GM12878 (cell line): ENCODE results near the gene SSX2IP. TPM values are rescaled to one million over a fixed set of nuclear protein-coding genes. Genes with fewer than 3 reads are reported as not detected.

Experiments used
- ATAC-seq: fragments of 200-7000 bp; cut with Tn5 transposase; 3 replicates; pipeline ENCODE4 v1.9.1; 2020; ENCODE audit warnings: mild to moderate bottlenecking, moderate library complexity
- BruUV-seq: library from RNA; stranded (reverse); fragments of 400-500 nt; replicated peaks from 2 replicates; lab custom pipeline; 2021; lab: Mats Ljungman, UMichigan
- CTCF ChIA-PET: fragments of 300-600 bp; sonication (Branson Sonifier 250); formaldehyde crosslinking; extraction: SDS; loops from one replicate; lab custom pipeline; 2021; ENCODE audit warnings: inconsistent platforms; lab: Yijun Ruan, JAX
- POLR2A ChIA-PET: fragments of 350-600 bp; formaldehyde crosslinking; extraction: SDS; loops from one replicate; lab custom pipeline; 2021; ENCODE audit warnings: inconsistent platforms; lab: Charles Lee
- RAD21 ChIA-PET: fragments of 300-600 bp; sonication (Branson Sonifier 250); formaldehyde crosslinking; loops from one replicate; lab custom pipeline; 2023; ENCODE audit warnings: antibody characterized with exemption; ENCODE audit not compliant: unreplicated experiment; lab: Charles Lee
- SMC1A ChIA-PET: fragments of 300-600 bp; sonication (Branson Sonifier 250); formaldehyde crosslinking; loops from one replicate; lab custom pipeline; 2023; ENCODE audit not compliant: unreplicated experiment, uncharacterized antibody; lab: Charles Lee
- DNase-seq: peaks from one replicate; pipeline ENCODE4 v3.0.0-alpha.2; 2011; ENCODE audit warnings: low read depth, low spot score
- FAIRE-seq: peaks from 3 replicates; lab custom pipeline; 2011; peaks lifted over from hg19 to GRCh38; lab: Jason Lieb, UNC
- H2AFZ ChIP-seq: 2 replicates; pipeline ENCODE4 v1.6.0; 2011; ENCODE audit warnings: low read depth, low read length, control low read depth; ENCODE audit not compliant: control insufficient read depth
- H3K27ac ChIP-seq: 2 replicates; pipeline ENCODE4 v1.5.1; 2011; ENCODE audit warnings: control low read depth; ENCODE audit not compliant: control insufficient read depth, insufficient read depth
- H3K27me3 ChIP-seq, 2 experiments: replicated peaks in 1 of 2; 2 replicates each; pipeline versions ENCODE4 v1.6.0 to v1.6.1; 2011; ENCODE audit warnings: low read length in 1 of 2; ENCODE audit not compliant: control insufficient read depth in 2 of 2, insufficient read depth in 2 of 2
- H3K36me3 ChIP-seq, 2 experiments: 2 replicates each; pipeline ENCODE4 v1.5.1; 2011; ENCODE audit warnings: low read length in 1 of 2; ENCODE audit not compliant: control insufficient read depth in 2 of 2, insufficient read depth in 2 of 2
- H3K4me1 ChIP-seq: 2 replicates; pipeline ENCODE4 v1.6.1; 2011; ENCODE audit warnings: mild to moderate bottlenecking, low read length, moderate library complexity, mixed read lengths; ENCODE audit not compliant: control insufficient read depth, insufficient read depth
- H3K4me2 ChIP-seq: 2 replicates; pipeline ENCODE4 v1.6.0; 2011; ENCODE audit warnings: control low read depth; ENCODE audit not compliant: control insufficient read depth, insufficient read depth
- H3K4me3 ChIP-seq: fragments of 200-600 bp; sonication (generic); 2 replicates; pipeline ENCODE4 v1.5.1; 2016
- H3K79me2 ChIP-seq: 2 replicates; pipeline ENCODE4 v1.6.0; 2011; ENCODE audit warnings: low read length; ENCODE audit not compliant: control insufficient read depth, insufficient read depth
- H3K9ac ChIP-seq: 2 replicates; pipeline ENCODE4 v1.8.0; 2011; ENCODE audit warnings: low read length, control low read depth, mixed read lengths; ENCODE audit not compliant: control insufficient read depth, insufficient read depth
- H3K9me3 ChIP-seq: replicated peaks from 3 replicates; pipeline ENCODE4 v1.5.1; 2011; ENCODE audit warnings: mild to moderate bottlenecking, low read length; ENCODE audit not compliant: control insufficient read depth, insufficient read depth
- H4K20me1 ChIP-seq: 2 replicates; pipeline ENCODE4 v1.6.0; 2011; ENCODE audit not compliant: control insufficient read depth, insufficient read depth
- BCL11A ChIP-seq: IDR thresholded peaks from 2 replicates; pipeline ENCODE4 v1.6.1; 2011; ENCODE audit warnings: low read depth, low read length
- IKZF1 ChIP-seq: fragments of 450-650 bp; conservative IDR thresholded peaks from 2 replicates; pipeline ENCODE4 v1.6.1; 2017; ENCODE audit warnings: antibody characterized with exemption, mild to moderate bottlenecking
- JUND ChIP-seq: IDR thresholded peaks from 2 replicates; pipeline ENCODE4 v1.6.1; 2012; ENCODE audit warnings: low read depth, mild to moderate bottlenecking, low read length, improper control_type of control experiment, moderate library complexity
- LARP7 ChIP-seq: fragments of 450-650 bp; IDR thresholded peaks from 2 replicates; pipeline ENCODE4 v1.6.1; 2017; ENCODE audit warnings: mild to moderate bottlenecking
- NFYB ChIP-seq: IDR thresholded peaks from 2 replicates; pipeline ENCODE4 v1.6.1; 2011; ENCODE audit warnings: low read depth, mild to moderate bottlenecking, low read length, improper control_type of control experiment, moderate library complexity; ENCODE audit not compliant: insufficient read depth
- PAX5 ChIP-seq: IDR thresholded peaks from 2 replicates; pipeline ENCODE4 v1.6.1; 2011; ENCODE audit warnings: low read depth, low read length, borderline replicate concordance
- RELA ChIP-seq: fragments of 450-650 bp; IDR thresholded peaks from 2 replicates; pipeline ENCODE4 v1.8.0; 2014; ENCODE audit warnings: borderline replicate concordance; ENCODE audit not compliant: partially characterized antibody
- SIN3A ChIP-seq: IDR thresholded peaks from 2 replicates; pipeline ENCODE4 v1.6.1; 2012; ENCODE audit warnings: low read depth, low read length, improper control_type of control experiment
- SP1 ChIP-seq: IDR thresholded peaks from one replicate; pipeline ENCODE4 v1.6.1; 2011; ENCODE audit warnings: low read depth, low read length
- SPI1 ChIP-seq: IDR thresholded peaks from 2 replicates; pipeline ENCODE4 v1.6.1; 2011; ENCODE audit warnings: low read depth, mild to moderate bottlenecking, low read length, moderate library complexity, borderline replicate concordance; ENCODE audit not compliant: insufficient read depth
- YY1 ChIP-seq: IDR thresholded peaks from 2 replicates; pipeline ENCODE4 v1.6.1; 2011; ENCODE audit warnings: low read depth, mild to moderate bottlenecking, low read length
- ZNF24 ChIP-seq: fragments of 450-650 bp; IDR thresholded peaks from 2 replicates; pipeline ENCODE4 v1.6.1; 2017; ENCODE audit warnings: antibody characterized with exemption, mild to moderate bottlenecking
- ZSCAN29 ChIP-seq: fragments of 450-650 bp; IDR thresholded peaks from 2 replicates; pipeline ENCODE4 v1.6.1; 2017; ENCODE audit warnings: mild to moderate bottlenecking, moderate library complexity
- ZZZ3 ChIP-seq: IDR thresholded peaks from 2 replicates; pipeline ENCODE4 v1.6.1; 2011; ENCODE audit warnings: low read depth; ENCODE audit not compliant: control insufficient read depth, insufficient read length
- WGBS: methylation state at CpG from one replicate; pipeline ENCODE4 v1.1.6; 2016; ENCODE audit warnings: low lambda C conversion rate; ENCODE audit not compliant: insufficient replicate concordance, insufficient coverage; ENCODE audit errors: missing lambda C conversion rate; 5-methylcytosine and 5-hydroxymethylcytosine counted together
- in situ Hi-C: fragments of 300-500 bp; cut with MboI; formaldehyde crosslinking; loops from 9 replicates; pipeline ENCODE4 v1.14.3; 2018; ENCODE audit warnings: mixed read lengths
- intact Hi-C: fragments of 100-400 bp; cut with micrococcal nuclease; formaldehyde crosslinking; loops from one replicate; pipeline ENCODE4 v1.14.2; 2022; ENCODE audit not compliant: unreplicated experiment
- polyA plus RNA-seq, 11 experiments: library from polyadenylated mRNA; depleted of rRNA in 4 of 11; unstranded in 6 of 11; stranded (reverse) in 5 of 11; fragments of >200 nt; fragmentation: Nextera tagmentation in 4 of 11; fragmentation: Illumina TruSeq in 1 of 11; extraction: Ambion mirVana in 4 of 11; extraction: Trizol in 1 of 11; gene quantifications; 1 replicate in 1 of 11; 2 replicates in 10 of 11; pipeline versions ENCODE4 v1.2.1 to v1.2.3, GENCODE V29; 2011 to 2016; ENCODE audit warnings: inconsistent platforms in 2 of 11, missing spikeins in 2 of 11, low read depth in 1 of 11
- total RNA-seq, 4 experiments: library from RNA; depleted of rRNA in 3 of 4; stranded (reverse); fragments of >200 nt in 3 of 4; fragmentation: Illumina TruSeq in 1 of 4; extraction: Trizol in 1 of 4; gene quantifications; 2 replicates each; pipeline versions ENCODE4 v1.2.1 to v1.2.3, GENCODE V29; 2013 to 2021
- TF ChIP-seq, protein P1 (sequence below): fragments of 450-650 bp; IDR thresholded peaks from 2 replicates; pipeline ENCODE4 v1.6.1; 2018; ENCODE audit warnings: borderline replicate concordance, mild to moderate bottlenecking; ENCODE audit not compliant: partially characterized antibody
- TF ChIP-seq, protein P2 (sequence below): fragments of 450-650 bp; IDR thresholded peaks from 2 replicates; pipeline ENCODE4 v1.6.1; 2016; ENCODE audit warnings: mild to moderate bottlenecking
- TF ChIP-seq, protein P3 (sequence below): fragments of 150-350 bp; IDR thresholded peaks from 2 replicates; pipeline ENCODE4 v1.6.1; 2014; ENCODE audit warnings: mild to moderate bottlenecking, low read depth, low read length
- TF ChIP-seq, protein P4 (sequence below): IDR thresholded peaks from 2 replicates; pipeline ENCODE4 v1.6.1; 2011; ENCODE audit warnings: mild to moderate bottlenecking, low read depth, low read length, moderate library complexity; ENCODE audit not compliant: insufficient replicate concordance

The SSX2IP gene
- total and polyA plus RNA-seq, 10 of the 15 experiments (the other 5 are each of a cell fraction or from before 2014, with no cell fraction given): 3.3 to 14.0 (median 10.4) TPM

DNA sequence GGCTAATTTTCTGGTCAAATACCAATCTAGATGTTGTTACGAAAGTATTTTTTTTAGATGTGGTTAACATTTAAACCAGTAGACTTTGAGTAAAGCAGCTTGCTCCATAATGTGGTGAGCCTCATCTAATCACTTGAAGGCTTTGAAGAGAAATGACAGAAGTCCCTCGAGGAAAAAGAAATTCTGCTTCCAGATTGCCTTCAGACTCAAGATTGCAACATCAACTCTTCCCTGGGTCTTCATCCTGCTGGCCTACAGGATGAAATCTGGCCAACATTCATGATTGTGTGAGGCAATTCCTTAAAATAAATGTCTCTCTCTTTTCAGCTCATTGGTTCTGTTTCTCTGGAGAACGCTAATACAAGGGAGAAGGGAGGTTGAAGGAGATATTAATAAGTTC lies 32.5 kb upstream of the SSX2IP start:
- no peaks in the 10 kb centered on the region for H3K9me3 ChIP-seq
- no peak for ATAC-seq
- no peak for TF ChIP-seq PAX5
- TF ChIP-seq SP1: no peak
- TF ChIP-seq JUND: no peak
- no peak for TF ChIP-seq SIN3A
- TF ChIP-seq, protein P1, sequence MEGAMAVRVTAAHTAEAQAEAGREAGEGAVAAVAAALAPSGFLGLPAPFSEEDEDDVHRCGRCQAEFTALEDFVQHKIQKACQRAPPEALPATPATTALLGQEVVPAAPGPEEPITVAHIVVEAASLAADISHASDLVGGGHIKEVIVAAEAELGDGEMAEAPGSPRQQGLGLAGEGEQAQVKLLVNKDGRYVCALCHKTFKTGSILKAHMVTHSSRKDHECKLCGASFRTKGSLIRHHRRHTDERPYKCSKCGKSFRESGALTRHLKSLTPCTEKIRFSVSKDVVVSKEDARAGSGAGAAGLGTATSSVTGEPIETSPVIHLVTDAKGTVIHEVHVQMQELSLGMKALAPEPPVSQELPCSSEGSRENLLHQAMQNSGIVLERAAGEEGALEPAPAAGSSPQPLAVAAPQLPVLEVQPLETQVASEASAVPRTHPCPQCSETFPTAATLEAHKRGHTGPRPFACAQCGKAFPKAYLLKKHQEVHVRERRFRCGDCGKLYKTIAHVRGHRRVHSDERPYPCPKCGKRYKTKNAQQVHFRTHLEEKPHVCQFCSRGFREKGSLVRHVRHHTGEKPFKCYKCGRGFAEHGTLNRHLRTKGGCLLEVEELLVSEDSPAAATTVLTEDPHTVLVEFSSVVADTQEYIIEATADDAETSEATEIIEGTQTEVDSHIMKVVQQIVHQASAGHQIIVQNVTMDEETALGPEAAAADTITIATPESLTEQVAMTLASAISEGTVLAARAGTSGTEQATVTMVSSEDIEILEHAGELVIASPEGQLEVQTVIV: no peak
- TF ChIP-seq ZZZ3: no peak
- no peak for TF ChIP-seq SPI1
- no peak for TF ChIP-seq LARP7
- TF ChIP-seq ZSCAN29: no peak
- TF ChIP-seq, protein P2, sequence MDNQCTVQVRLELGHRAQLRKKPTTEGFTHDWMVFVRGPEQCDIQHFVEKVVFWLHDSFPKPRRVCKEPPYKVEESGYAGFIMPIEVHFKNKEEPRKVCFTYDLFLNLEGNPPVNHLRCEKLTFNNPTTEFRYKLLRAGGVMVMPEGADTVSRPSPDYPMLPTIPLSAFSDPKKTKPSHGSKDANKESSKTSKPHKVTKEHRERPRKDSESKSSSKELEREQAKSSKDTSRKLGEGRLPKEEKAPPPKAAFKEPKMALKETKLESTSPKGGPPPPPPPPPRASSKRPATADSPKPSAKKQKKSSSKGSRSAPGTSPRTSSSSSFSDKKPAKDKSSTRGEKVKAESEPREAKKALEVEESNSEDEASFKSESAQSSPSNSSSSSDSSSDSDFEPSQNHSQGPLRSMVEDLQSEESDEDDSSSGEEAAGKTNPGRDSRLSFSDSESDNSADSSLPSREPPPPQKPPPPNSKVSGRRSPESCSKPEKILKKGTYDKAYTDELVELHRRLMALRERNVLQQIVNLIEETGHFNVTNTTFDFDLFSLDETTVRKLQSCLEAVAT: no peak
- TF ChIP-seq IKZF1: no peak
- TF ChIP-seq NFYB: no peak
- TF ChIP-seq ZNF24: no peak
- TF ChIP-seq RELA: no peak
- no peak for TF ChIP-seq YY1
- TF ChIP-seq, protein P3, sequence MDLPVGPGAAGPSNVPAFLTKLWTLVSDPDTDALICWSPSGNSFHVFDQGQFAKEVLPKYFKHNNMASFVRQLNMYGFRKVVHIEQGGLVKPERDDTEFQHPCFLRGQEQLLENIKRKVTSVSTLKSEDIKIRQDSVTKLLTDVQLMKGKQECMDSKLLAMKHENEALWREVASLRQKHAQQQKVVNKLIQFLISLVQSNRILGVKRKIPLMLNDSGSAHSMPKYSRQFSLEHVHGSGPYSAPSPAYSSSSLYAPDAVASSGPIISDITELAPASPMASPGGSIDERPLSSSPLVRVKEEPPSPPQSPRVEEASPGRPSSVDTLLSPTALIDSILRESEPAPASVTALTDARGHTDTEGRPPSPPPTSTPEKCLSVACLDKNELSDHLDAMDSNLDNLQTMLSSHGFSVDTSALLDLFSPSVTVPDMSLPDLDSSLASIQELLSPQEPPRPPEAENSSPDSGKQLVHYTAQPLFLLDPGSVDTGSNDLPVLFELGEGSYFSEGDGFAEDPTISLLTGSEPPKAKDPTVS: no peak
- TF ChIP-seq, protein P4, sequence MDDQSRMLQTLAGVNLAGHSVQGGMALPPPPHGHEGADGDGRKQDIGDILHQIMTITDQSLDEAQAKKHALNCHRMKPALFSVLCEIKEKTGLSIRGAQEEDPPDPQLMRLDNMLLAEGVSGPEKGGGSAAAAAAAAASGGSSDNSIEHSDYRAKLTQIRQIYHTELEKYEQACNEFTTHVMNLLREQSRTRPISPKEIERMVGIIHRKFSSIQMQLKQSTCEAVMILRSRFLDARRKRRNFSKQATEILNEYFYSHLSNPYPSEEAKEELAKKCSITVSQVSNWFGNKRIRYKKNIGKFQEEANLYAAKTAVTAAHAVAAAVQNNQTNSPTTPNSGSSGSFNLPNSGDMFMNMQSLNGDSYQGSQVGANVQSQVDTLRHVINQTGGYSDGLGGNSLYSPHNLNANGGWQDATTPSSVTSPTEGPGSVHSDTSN: no peak
- no peak for TF ChIP-seq BCL11A
- ChIA-PET SMC1A (interaction anchor here (0.6 to 9.1 kb wide), 13 partner anchors 9 to 99 kb away, joined by 3 to 113 read pairs (median 5); no protein-coding TSS in a partner anchor), POLR2A (interaction anchor here (0.9 to 2.4 kb wide), 5 partner anchors 8 to 34 kb away, joined by 3 to 5 read pairs (median 3); no protein-coding TSS in a partner anchor), CTCF (interaction anchor here (0.8 to 6.9 kb wide), 9 partner anchors 18 to 286 kb away, joined by 3 to 52 read pairs (median 4); no protein-coding TSS in a partner anchor), RAD21 (interaction anchor here (0.9 to 2.1 kb wide), 8 partner anchors 17 to 54 kb away, joined by 3 to 12 read pairs (median 4); no protein-coding TSS in a partner anchor)
- H3K4me2 ChIP-seq: no peak overlapping the region
- no peaks in the 10 kb centered on the region for H4K20me1 ChIP-seq
- in situ Hi-C loops (no loop called here), intact Hi-C loops (no loop called here)
- no peaks in the 10 kb centered on the region for H3K36me3 ChIP-seq
- no peaks in the 10 kb centered on the region for H3K27me3 ChIP-seq
- no peak overlapping the region for H3K27ac ChIP-seq
- no peak for FAIRE-seq
- 48% methylated on average over 3 of the region's 3 CpGs for WGBS
- no peak overlapping the region for H3K9ac ChIP-seq
- H3K79me2 ChIP-seq: no peaks in the 10 kb centered on the region
- DNase-seq: no peak
- no peak overlapping the region for H2AFZ ChIP-seq
- BruUV-seq: no TSS peak
- H3K4me1 ChIP-seq: no peaks in the 10 kb centered on the region
- no peak overlapping the region for H3K4me3 ChIP-seq
